Muscle layer of duodenum (tissue), 2 donors: ENCODE results near the gene NKAIN2.
"Not testable (repeated sequence)": the region's sequence is repeated elsewhere in the genome, so short reads cannot be mapped to it uniquely, and the experiment has no call there.

Source experiments
- H3K27ac ChIP-seq: one replicate; pipeline ENCODE4 v1.7.0; 2013; ENCODE audit warnings: mild to moderate bottlenecking, low read length
- H3K27me3 ChIP-seq: one replicate; pipeline ENCODE4 v1.7.0; 2013; ENCODE audit warnings: low read depth, mild to moderate bottlenecking, control low read depth, low read length
- H3K36me3 ChIP-seq, 2 donors: one replicate each; pipeline ENCODE4 v1.7.0; 2013; ENCODE audit warnings: low read length in 2 of 2, control low read depth in 1 of 2, mild to moderate bottlenecking in 1 of 2; ENCODE audit not compliant: insufficient read depth in 2 of 2, control insufficient read depth in 1 of 2
- H3K4me1 ChIP-seq, 2 donors: one replicate each; pipeline ENCODE4 v1.7.0; 2013; ENCODE audit warnings: low read length in 2 of 2, mild to moderate bottlenecking in 2 of 2, control low read depth in 1 of 2, moderate library complexity in 1 of 2; ENCODE audit not compliant: insufficient read depth in 2 of 2, control insufficient read depth in 1 of 2
- H3K4me3 ChIP-seq, 2 donors: one replicate each; pipeline ENCODE4 v1.7.0; 2013; ENCODE audit warnings: low read length in 2 of 2, low read depth in 1 of 2, mild to moderate bottlenecking in 1 of 2
- H3K9me3 ChIP-seq, 2 donors: one replicate each; pipeline ENCODE4 v1.7.0; 2013; ENCODE audit warnings: low read length in 2 of 2, control low read depth in 1 of 2, mild to moderate bottlenecking in 1 of 2; ENCODE audit not compliant: control insufficient read depth in 1 of 2
- donor health status: healthy.

Gene NKAIN2

DNA sequence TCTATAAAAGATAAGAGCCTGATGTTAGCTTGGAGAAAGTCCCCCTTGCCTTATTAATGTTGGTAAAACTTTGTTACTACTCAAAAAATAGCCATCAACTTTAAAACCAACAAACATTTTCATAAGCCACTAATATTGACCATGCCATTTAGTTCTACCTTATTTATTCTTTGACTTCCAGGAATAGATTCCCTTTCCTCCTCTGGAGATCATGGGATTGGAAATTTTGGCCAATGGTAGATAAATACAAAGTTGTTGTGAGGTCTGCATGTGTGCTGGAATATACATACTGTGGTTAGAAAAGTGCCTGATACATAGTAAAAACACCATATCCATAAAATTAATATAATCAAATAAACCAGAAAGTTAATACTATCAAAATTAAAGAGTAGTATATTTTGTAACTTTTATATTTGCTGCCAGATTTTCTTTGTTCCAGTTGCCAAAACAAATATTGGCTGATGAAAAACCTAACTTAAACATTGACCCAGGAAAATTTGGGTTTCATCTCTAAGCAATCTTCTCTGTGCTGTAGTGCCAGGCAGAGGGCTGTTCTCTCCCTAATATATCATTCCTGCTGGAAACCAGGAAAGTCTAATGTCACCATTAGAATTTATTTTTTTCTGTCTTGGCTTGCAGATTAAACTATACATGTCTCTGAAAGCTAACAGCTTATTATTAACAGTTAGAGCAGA lies 169.1 kb downstream of the NKAIN2 start:
- H3K4me3 ChIP-seq: no peak overlapping the region
- H3K36me3 ChIP-seq: no peaks in the 10 kb centered on the region
- no peaks in the 10 kb centered on the region for H3K4me1 ChIP-seq
- no peak overlapping the region for H3K27ac ChIP-seq
- H3K27me3 ChIP-seq: no peaks in the 10 kb centered on the region
- H3K9me3 ChIP-seq: peaks cover 0 to 4% of the 10 kb centered on the region in 2 donors

DNA sequence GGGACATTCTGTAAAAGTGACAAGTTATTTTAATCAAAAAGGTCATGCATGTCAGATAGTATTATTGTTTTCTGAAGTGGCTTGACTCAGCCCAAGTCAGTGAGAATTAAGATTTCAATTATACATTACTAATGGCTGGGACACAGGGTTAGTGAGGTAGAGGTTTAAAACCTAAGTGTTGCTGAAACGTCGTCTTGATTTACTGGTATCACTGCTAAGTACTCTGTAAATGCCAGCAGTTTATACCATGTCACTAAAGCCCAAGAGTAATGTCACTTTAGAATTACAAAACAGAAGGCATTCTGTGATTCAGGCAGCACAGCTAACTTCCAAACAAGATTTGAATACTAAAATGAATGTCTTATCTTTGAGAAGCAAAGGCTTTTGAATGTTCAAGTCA lies 176.6 kb downstream of the NKAIN2 start:
- no peaks in the 10 kb centered on the region for H3K4me1 ChIP-seq
- H3K9me3 ChIP-seq: peaks cover 0 to 4% of the 10 kb centered on the region in 2 donors
- H3K4me3 ChIP-seq: no peak overlapping the region
- no peak overlapping the region for H3K27ac ChIP-seq
- H3K27me3 ChIP-seq: no peaks in the 10 kb centered on the region
- H3K36me3 ChIP-seq: no peaks in the 10 kb centered on the region

DNA sequence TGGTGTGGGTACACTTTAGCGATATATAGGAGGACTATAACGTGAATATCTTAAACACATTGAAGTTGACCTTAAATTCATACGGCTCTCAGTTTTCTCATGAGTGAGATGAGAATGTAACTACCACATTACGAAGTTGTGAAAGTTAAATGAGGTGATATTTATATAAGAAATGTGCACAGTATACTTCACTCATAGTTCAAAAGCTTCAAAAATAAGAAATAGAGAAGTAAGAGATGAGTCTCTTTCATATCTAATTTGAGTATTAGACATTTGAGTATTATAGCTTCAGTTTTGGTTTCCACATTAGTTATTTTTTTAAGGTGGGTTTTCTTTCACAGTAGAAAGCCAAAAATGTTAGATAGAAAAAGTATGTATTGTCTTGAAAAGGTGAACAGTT lies 183.3 kb downstream of the NKAIN2 start:
- Histone ChIP-seq H3K9me3 (no peaks in the 10 kb centered on the region), H3K27me3 (no peaks in the 10 kb centered on the region), H3K36me3 (no peaks in the 10 kb centered on the region), H3K4me1 (no peaks in the 10 kb centered on the region), H3K27ac (no peak overlapping the region), H3K4me3 (no peak overlapping the region)

- not testable (repeated sequence) for H3K27me3 ChIP-seq, H3K4me3 ChIP-seq, H3K4me1 ChIP-seq, H3K9me3 ChIP-seq, H3K36me3 ChIP-seq, H3K27ac ChIP-seq
These were observed 186.3 kb downstream of the NKAIN2 start for GRCh38 chr6:123989918-123990317.

- Histone ChIP-seq H3K36me3 (no peaks in the 10 kb centered on the region), H3K27ac (no peak overlapping the region), H3K4me3 (no peak overlapping the region), H3K4me1 (no peaks in the 10 kb centered on the region), H3K9me3 (no peaks in the 10 kb centered on the region), H3K27me3 (no peaks in the 10 kb centered on the region)
These were observed 186.7 kb downstream of the NKAIN2 start for GRCh38 chr6:123990376-123990775.

GRCh38 chr6:123994168-123994567 lies 190.5 kb downstream of the NKAIN2 start:
- Histone ChIP-seq H3K27me3 (no peaks in the 10 kb centered on the region), H3K9me3 (no peaks in the 10 kb centered on the region), H3K36me3 (no peaks in the 10 kb centered on the region), H3K4me3 (no peak overlapping the region), H3K27ac (no peak overlapping the region), H3K4me1 (no peaks in the 10 kb centered on the region)

GRCh38 chr6:123994891-123995635 lies 191.4 kb downstream of the NKAIN2 start:
- no peaks in the 10 kb centered on the region for H3K27me3 ChIP-seq
- H3K4me1 ChIP-seq: no peaks in the 10 kb centered on the region
- H3K9me3 ChIP-seq: no peaks in the 10 kb centered on the region
- no peaks in the 10 kb centered on the region for H3K36me3 ChIP-seq
- no peak overlapping the region for H3K27ac ChIP-seq
- H3K4me3 ChIP-seq: no peak overlapping the region

GRCh38 chr6:123997223-123997622 lies 193.6 kb downstream of the NKAIN2 start:
- H3K27ac ChIP-seq: no peak overlapping the region
- no peaks in the 10 kb centered on the region for H3K36me3 ChIP-seq
- H3K4me1 ChIP-seq: peaks cover 0 to under 1% of the 10 kb centered on the region in 2 donors
- no peaks in the 10 kb centered on the region for H3K27me3 ChIP-seq
- H3K4me3 ChIP-seq: no peak overlapping the region
- no peaks in the 10 kb centered on the region for H3K9me3 ChIP-seq

- Histone ChIP-seq H3K36me3 (no peaks in the 10 kb centered on the region), H3K4me3 (no peak overlapping the region), H3K27ac (no peak overlapping the region), H3K9me3 (no peaks in the 10 kb centered on the region), H3K27me3 (no peaks in the 10 kb centered on the region), H3K4me1 (peaks cover 0 to 5% of the 10 kb centered on the region in 2 donors)
These were observed 198.9 kb downstream of the NKAIN2 start for GRCh38 chr6:124002377-124003081.

- Histone ChIP-seq H3K4me3 (no peak overlapping the region), H3K4me1 (peaks cover 0 to 4% of the 10 kb centered on the region in 2 donors), H3K27ac (no peak overlapping the region), H3K27me3 (no peaks in the 10 kb centered on the region), H3K9me3 (no peaks in the 10 kb centered on the region), H3K36me3 (no peaks in the 10 kb centered on the region)
These were observed 203.6 kb downstream of the NKAIN2 start for GRCh38 chr6:124007266-124007665.
